ENCODE measurements around the gene PLEKHA5. TPM values are rescaled to one million over a fixed set of nuclear protein-coding genes. Genes with fewer than 3 reads are reported as not detected.

The PLEKHA5 gene
- polyA plus RNA-seq, 1 of the 3 experiments (the other 2 are of a cell fraction), result 7.1 TPM

DNA sequence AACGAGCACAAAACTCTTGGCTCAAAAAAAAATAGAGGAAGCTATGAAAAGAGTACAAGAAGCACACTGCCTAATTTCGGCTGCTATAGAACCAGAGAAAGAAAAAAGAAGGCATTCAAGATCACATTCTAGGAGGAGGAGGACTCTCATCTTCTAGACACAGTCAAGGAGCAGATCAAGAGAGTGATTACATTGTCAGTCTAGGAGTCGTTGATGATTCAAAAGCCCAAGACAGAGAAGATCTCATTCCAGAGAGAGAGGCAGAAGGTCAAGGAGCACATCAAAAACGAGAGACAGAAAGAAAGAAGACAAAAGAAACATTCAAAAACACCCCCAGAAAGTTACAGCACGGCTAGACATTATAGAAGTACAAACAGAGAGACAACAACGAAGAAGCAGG, 177.9 kb downstream of the PLEKHA5 start:
- Histone ChIP-seq H3K27ac (ENCODE audit: low read depth in 2 of 2, low read length in 1 of 2) (no peak overlapping the region), H3K9me3 (no peaks in the 10 kb centered on the region), H3K4me3 (ENCODE audit: low read depth in 2 of 2, low read length in 1 of 2) (no peak overlapping the region), H3K4me1 (ENCODE audit: control insufficient read depth in 1 of 2, insufficient read depth in 2 of 2, low read depth in 1 of 2, low read length in 1 of 2) (no peaks in the 10 kb centered on the region), H2AFZ (ENCODE audit: low read depth) (no peak overlapping the region), H3K79me2 (ENCODE audit: insufficient read depth) (no peaks in the 10 kb centered on the region), H3F3A (replicated peaks; ENCODE audit: insufficient read depth) (no peaks in the 10 kb centered on the region), H3K9ac (no peak overlapping the region), H3K4me2 (no peak overlapping the region), H3K36me3 (replicated peaks in 1 of 2; ENCODE audit: control insufficient read depth in 1 of 2, insufficient read depth in 2 of 2, low read length in 1 of 2) (no peaks in the 10 kb centered on the region), H3K9me2 (no peaks in the 10 kb centered on the region), H3K27me3 (ENCODE audit: insufficient read depth) (no peaks in the 10 kb centered on the region), H4K20me1 (ENCODE audit: insufficient read depth) (no peaks in the 10 kb centered on the region)
- ChIA-PET POLR2A (no interaction called here), CTCF (interaction anchor here (0.7 kb wide), 1 partner anchor 19 kb away, joined by 3 read pairs; no protein-coding TSS in a partner anchor)
- no peak for TF ChIP-seq MEF2A (IDR thresholded peaks at IDR 0.05; ENCODE audit: borderline replicate concordance, low read depth)
- TF ChIP-seq EP300 (IDR thresholded peaks at IDR 0.05; ENCODE audit: borderline replicate concordance in 1 of 2, low read depth in 1 of 2, low read length in 1 of 2), result no peak
- TF ChIP-seq NFIC (IDR thresholded peaks at IDR 0.05; ENCODE audit: borderline replicate concordance), result no peak
- TF ChIP-seq SMC3 (IDR thresholded peaks at IDR 0.05; ENCODE audit: low read depth, low read length), result no peak
- no peak for TF ChIP-seq TEAD4 (IDR thresholded peaks at IDR 0.05; ENCODE audit: borderline replicate concordance, insufficient read depth)
- TF ChIP-seq GABPA (IDR thresholded peaks at IDR 0.05; ENCODE audit: low read depth), result no peak
- no peak for TF ChIP-seq FOXM1 (IDR thresholded peaks at IDR 0.05; ENCODE audit: low read depth)
- no peak for TF ChIP-seq POLR2AphosphoS5 (IDR thresholded peaks at IDR 0.05; ENCODE audit: low read depth, low read length)
- TF ChIP-seq CTCF (IDR thresholded peaks at IDR 0.05), result no peak
- TF ChIP-seq RXRA (IDR thresholded peaks at IDR 0.05; ENCODE audit: borderline replicate concordance, low read depth), result no peak
- TF ChIP-seq FOXJ3 (CRISPR knock-in tag; IDR thresholded peaks at IDR 0.05), result no peak
- no peak for TF ChIP-seq CHD2 (IDR thresholded peaks at IDR 0.05; ENCODE audit: low read length, partially characterized antibody)
- no peak for TF ChIP-seq ELF1 (IDR thresholded peaks at IDR 0.05)
- no peak for DNase-seq
- 85% methylated on average over 6 of the region's 6 CpGs for WGBS (ENCODE audit: low lambda C conversion rate)

GRCh38 chr12:19311165-19311564, 181.6 kb downstream of the PLEKHA5 start:
- Histone ChIP-seq H3K9me3 (no peaks in the 10 kb centered on the region), H3K4me3 (ENCODE audit: low read depth in 2 of 2, low read length in 1 of 2) (no peak overlapping the region), H3K4me2 (no peak overlapping the region), H3K9ac (no peak overlapping the region), H4K20me1 (ENCODE audit: insufficient read depth) (no peaks in the 10 kb centered on the region), H3F3A (replicated peaks; ENCODE audit: insufficient read depth) (no peaks in the 10 kb centered on the region), H2AFZ (ENCODE audit: low read depth) (no peak overlapping the region), H3K79me2 (ENCODE audit: insufficient read depth) (no peaks in the 10 kb centered on the region), H3K27ac (ENCODE audit: low read depth in 2 of 2, low read length in 1 of 2) (no peak overlapping the region), H3K9me2 (no peaks in the 10 kb centered on the region), H3K4me1 (ENCODE audit: control insufficient read depth in 1 of 2, insufficient read depth in 2 of 2, low read depth in 1 of 2, low read length in 1 of 2) (no peaks in the 10 kb centered on the region), H3K36me3 (replicated peaks in 1 of 2; ENCODE audit: control insufficient read depth in 1 of 2, insufficient read depth in 2 of 2, low read length in 1 of 2) (no peaks in the 10 kb centered on the region), H3K27me3 (ENCODE audit: insufficient read depth) (no peaks in the 10 kb centered on the region)
- TF ChIP-seq RXRA (IDR thresholded peaks at IDR 0.05; ENCODE audit: borderline replicate concordance, low read depth), result no peak
- TF ChIP-seq, protein P1, sequence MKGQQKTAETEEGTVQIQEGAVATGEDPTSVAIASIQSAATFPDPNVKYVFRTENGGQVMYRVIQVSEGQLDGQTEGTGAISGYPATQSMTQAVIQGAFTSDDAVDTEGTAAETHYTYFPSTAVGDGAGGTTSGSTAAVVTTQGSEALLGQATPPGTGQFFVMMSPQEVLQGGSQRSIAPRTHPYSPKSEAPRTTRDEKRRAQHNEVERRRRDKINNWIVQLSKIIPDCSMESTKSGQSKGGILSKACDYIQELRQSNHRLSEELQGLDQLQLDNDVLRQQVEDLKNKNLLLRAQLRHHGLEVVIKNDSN (IDR thresholded peaks at IDR 0.05; ENCODE audit: borderline replicate concordance, low read depth), result no peak
- no peak for TF ChIP-seq REST (IDR thresholded peaks at IDR 0.05; ENCODE audit: low read depth, low read length)
- no peak for TF ChIP-seq POLR2AphosphoS5 (IDR thresholded peaks at IDR 0.05; ENCODE audit: low read depth, low read length)
- no peak for TF ChIP-seq TCF12 (IDR thresholded peaks at IDR 0.05)
- TF ChIP-seq RCOR1 (IDR thresholded peaks at IDR 0.05; ENCODE audit: low read length), result no peak
- no peak for TF ChIP-seq CHD2 (IDR thresholded peaks at IDR 0.05; ENCODE audit: low read length, partially characterized antibody)
- no peak for TF ChIP-seq ELF1 (IDR thresholded peaks at IDR 0.05)
- no peak for TF ChIP-seq GABPA (IDR thresholded peaks at IDR 0.05; ENCODE audit: low read depth)
- TF ChIP-seq SIN3A (IDR thresholded peaks at IDR 0.05; ENCODE audit: borderline replicate concordance, low read depth, low read length), result no peak
- TF ChIP-seq, protein P2, sequence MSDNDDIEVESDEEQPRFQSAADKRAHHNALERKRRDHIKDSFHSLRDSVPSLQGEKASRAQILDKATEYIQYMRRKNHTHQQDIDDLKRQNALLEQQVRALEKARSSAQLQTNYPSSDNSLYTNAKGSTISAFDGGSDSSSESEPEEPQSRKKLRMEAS (IDR thresholded peaks at IDR 0.05; ENCODE audit: low read depth), result no peak
- TF ChIP-seq JUND (IDR thresholded peaks at IDR 0.05), result no peak
- ChIA-PET POLR2A (no interaction called here), CTCF (interaction anchor here (0.9 to 2.2 kb wide), 2 partner anchors 13 to 22 kb away, joined by 3 to 6 read pairs; no protein-coding TSS in a partner anchor)
- DNase-seq, result no peak
- WGBS (ENCODE audit: low lambda C conversion rate), result 91% methylated on average over 3 of the region's 3 CpGs
